Activated CD8-positive, alpha-beta T cell treated with anti-CD3 and anti-CD28 coated beads, Interleukin-2, amount 10 ng/mL, durations not matched to agents 7 days and 5 days (primary cell): ENCODE data around the gene LACTB. TPM values are rescaled to one million over a fixed set of nuclear protein-coding genes. Genes with fewer than 3 reads are reported as not detected.

ENCODE experiments used
- ATAC-seq: fragments of 150-1000 bp; cut with Tn5 transposase; one replicate; pipeline ENCODE4 v1.10.0; 2021; ENCODE audit warnings: moderate library complexity
- CTCF ChIA-PET: fragments of 350-600 bp; sonication (Branson Sonifier 250); formaldehyde crosslinking; loops from one replicate; lab custom pipeline; 2021; ENCODE audit warnings: antibody characterized with exemption; lab: Charles Lee
- POLR2A ChIA-PET: fragments of 350-600 bp; sonication (Branson Sonifier 250); formaldehyde crosslinking; loops from one replicate; lab custom pipeline; 2021; ENCODE audit warnings: antibody characterized with exemption; lab: Charles Lee
- DNase-seq: peaks from one replicate; pipeline ENCODE4 v3.0.0-alpha.2; 2020
- H3K27ac Mint-ChIP-seq: one replicate; pipeline ENCODE4 v1.8.0; 2021; ENCODE audit warnings: mild to moderate bottlenecking, mixed read lengths
- H3K27me3 Mint-ChIP-seq: one replicate; pipeline ENCODE4 v1.8.0; 2021; ENCODE audit warnings: low read depth, mixed read lengths
- H3K36me3 Mint-ChIP-seq: one replicate; pipeline ENCODE4 v1.8.0; 2021; ENCODE audit warnings: low read depth, mixed read lengths
- H3K4me1 Mint-ChIP-seq: one replicate; pipeline ENCODE4 v1.8.0; 2021; ENCODE audit warnings: low read depth, mixed read lengths
- H3K4me3 Mint-ChIP-seq: one replicate; pipeline ENCODE4 v1.8.0; 2021; ENCODE audit warnings: mild to moderate bottlenecking, mixed read lengths
- H3K9me3 Mint-ChIP-seq: one replicate; pipeline ENCODE4 v1.8.0; 2022; ENCODE audit warnings: mixed read lengths; ENCODE audit not compliant: insufficient read depth
- total RNA-seq, 2 experiments: library from RNA; stranded (reverse); gene quantifications; one replicate each; pipeline ENCODE4 v1.2.3, GENCODE V29; 2021

LACTB gene
- total RNA-seq: 10 to 100 TPM in 1 of 2 experiments, 1 to 10 TPM in 1; 9.7 to 11.1 TPM

- ChIA-PET CTCF (interaction anchor here (1.4 kb wide), 1 partner anchor 73 kb away, joined by 4 read pairs; no protein-coding TSS in a partner anchor), POLR2A (interaction anchor here (0.6 kb wide), 1 partner anchor 13 kb away, joined by 3 read pairs; no protein-coding TSS in a partner anchor)
- ATAC-seq (peak; percentile 90), DNase-seq (peak; percentile 86)
- Mint-ChIP-seq H3K27ac (peak within 1 kb of the TSS; percentile 84), H3K36me3 (peaks cover 23% of the 10 kb centered on the region), H3K4me1 (peaks cover 17% of the 10 kb centered on the region), H3K9me3 (peaks cover 13% of the 10 kb centered on the region), H3K4me3 (peak within 1 kb of the TSS; percentile 94), H3K27me3 (peaks cover under 1% of the 10 kb centered on the region)
These were observed at the start of gene LACTB for GRCh38 chr15:63121382-63122001. Gene LACTB (plus strand): TSS chr15:63121861. CDS start chr15:63121872, 11 bp downstream.

- H3K27ac Mint-ChIP-seq: no peak overlapping the region
- H3K9me3 Mint-ChIP-seq: no peaks in the 10 kb centered on the region
- CTCF ChIA-PET: interaction anchor here (1.1 to 1.5 kb wide), 2 partner anchors 22 to 24 kb away, joined by 4 to 11 read pairs; no protein-coding TSS in a partner anchor
- ATAC-seq (no peak), DNase-seq (no peak)
- H3K36me3 Mint-ChIP-seq: no peaks in the 10 kb centered on the region
- H3K27me3 Mint-ChIP-seq: peaks cover 6% of the 10 kb centered on the region
- no peak overlapping the region for H3K4me3 Mint-ChIP-seq
- H3K4me1 Mint-ChIP-seq: peaks cover 12% of the 10 kb centered on the region
- POLR2A ChIA-PET: no interaction called here
These were observed 49.5 kb upstream of the LACTB start for GRCh38 chr15:63072023-63072650.

GRCh38 chr15:63072809-63073277 lies 48.8 kb upstream of the LACTB start:
- Mint-ChIP-seq H3K4me3 (no peak overlapping the region), H3K9me3 (no peaks in the 10 kb centered on the region), H3K4me1 (peaks cover 12% of the 10 kb centered on the region), H3K27ac (no peak overlapping the region), H3K27me3 (peaks cover 9% of the 10 kb centered on the region), H3K36me3 (no peaks in the 10 kb centered on the region)
- POLR2A ChIA-PET: no interaction called here
- CTCF ChIA-PET: interaction anchor here (1.1 to 1.5 kb wide), 2 partner anchors 21 to 25 kb away, joined by 4 to 11 read pairs; no protein-coding TSS in a partner anchor
- ATAC-seq (no peak), DNase-seq (no peak)

- ATAC-seq (no peak), DNase-seq (no peak)
- H3K27ac Mint-ChIP-seq: no peak overlapping the region
- no peaks in the 10 kb centered on the region for H3K36me3 Mint-ChIP-seq
- no peak overlapping the region for H3K4me3 Mint-ChIP-seq
- ChIA-PET CTCF (interaction anchor here (1.5 kb wide), 1 partner anchor 26 kb away, joined by 11 read pairs; no protein-coding TSS in a partner anchor), POLR2A (no interaction called here)
- peaks cover 12% of the 10 kb centered on the region for H3K4me1 Mint-ChIP-seq
- peaks cover 10% of the 10 kb centered on the region for H3K27me3 Mint-ChIP-seq
- H3K9me3 Mint-ChIP-seq: no peaks in the 10 kb centered on the region
These were observed 48.0 kb upstream of the LACTB start for GRCh38 chr15:63073497-63074172.

GRCh38 chr15:63075015-63075983 lies 46.4 kb upstream of the LACTB start:
- Mint-ChIP-seq H3K27me3 (peaks cover 14% of the 10 kb centered on the region), H3K36me3 (no peaks in the 10 kb centered on the region), H3K4me3 (no peak overlapping the region), H3K9me3 (no peaks in the 10 kb centered on the region), H3K27ac (peak overlapping the region; percentile 23), H3K4me1 (peaks cover 12% of the 10 kb centered on the region)
- ATAC-seq (no peak), DNase-seq (no peak)
- ChIA-PET POLR2A (no interaction called here), CTCF (interaction anchor here (0.7 to 1.9 kb wide), 3 partner anchors 19 to 141 kb away, joined by 3 to 6 read pairs (median 5); no protein-coding TSS in a partner anchor)

- H3K27me3 Mint-ChIP-seq: peaks cover 14% of the 10 kb centered on the region
- DNase-seq (no peak), ATAC-seq (no peak)
- CTCF ChIA-PET: interaction anchor here (1.3 to 1.9 kb wide), 2 partner anchors 18 to 29 kb away, joined by 3 to 6 read pairs; no protein-coding TSS in a partner anchor
- peaks cover 12% of the 10 kb centered on the region for H3K4me1 Mint-ChIP-seq
- H3K4me3 Mint-ChIP-seq: no peak overlapping the region
- POLR2A ChIA-PET: no interaction called here
- H3K36me3 Mint-ChIP-seq: no peaks in the 10 kb centered on the region
- no peak overlapping the region for H3K27ac Mint-ChIP-seq
- H3K9me3 Mint-ChIP-seq: no peaks in the 10 kb centered on the region
These were observed 45.5 kb upstream of the LACTB start for GRCh38 chr15:63075984-63076713.

GRCh38 chr15:63076714-63077046 lies 45.0 kb upstream of the LACTB start:
- DNase-seq (no peak), ATAC-seq (no peak)
- Mint-ChIP-seq H3K4me3 (no peak overlapping the region), H3K27ac (no peak overlapping the region), H3K4me1 (peaks cover 12% of the 10 kb centered on the region), H3K27me3 (peaks cover 14% of the 10 kb centered on the region), H3K9me3 (no peaks in the 10 kb centered on the region), H3K36me3 (no peaks in the 10 kb centered on the region)
- CTCF ChIA-PET: interaction anchor here (1.3 kb wide), 1 partner anchor 18 kb away, joined by 3 read pairs; no protein-coding TSS in a partner anchor
- POLR2A ChIA-PET: no interaction called here

GRCh38 chr15:63077952-63078351 lies 43.7 kb upstream of the LACTB start:
- ATAC-seq: no peak
- Mint-ChIP-seq H3K4me3 (no peak overlapping the region), H3K27ac (no peak overlapping the region), H3K36me3 (no peaks in the 10 kb centered on the region), H3K27me3 (peaks cover 14% of the 10 kb centered on the region), H3K9me3 (no peaks in the 10 kb centered on the region), H3K4me1 (peaks cover 12% of the 10 kb centered on the region)
- no peak for DNase-seq
- CTCF ChIA-PET: interaction anchor here (1.0 kb wide), 2 partner anchors 30 to 39 kb away, joined by 3 to 4 read pairs; no protein-coding TSS in a partner anchor
- POLR2A ChIA-PET: no interaction called here

- Mint-ChIP-seq H3K4me3 (no peak overlapping the region), H3K4me1 (peaks cover 12% of the 10 kb centered on the region), H3K36me3 (no peaks in the 10 kb centered on the region), H3K9me3 (no peaks in the 10 kb centered on the region), H3K27me3 (peaks cover 8% of the 10 kb centered on the region), H3K27ac (no peak overlapping the region)
- ATAC-seq (no peak), DNase-seq (no peak)
- ChIA-PET CTCF (no interaction called here), POLR2A (no interaction called here)
These were observed 41.6 kb upstream of the LACTB start for GRCh38 chr15:63079947-63080626.

- H3K27me3 Mint-ChIP-seq: peaks cover 8% of the 10 kb centered on the region
- H3K9me3 Mint-ChIP-seq: no peaks in the 10 kb centered on the region
- H3K4me3 Mint-ChIP-seq: no peak overlapping the region
- ATAC-seq: no peak
- H3K27ac Mint-ChIP-seq: no peak overlapping the region
- POLR2A ChIA-PET: no interaction called here
- H3K4me1 Mint-ChIP-seq: peaks cover 12% of the 10 kb centered on the region
- no peaks in the 10 kb centered on the region for H3K36me3 Mint-ChIP-seq
- DNase-seq: no peak
- CTCF ChIA-PET: interaction anchor here (1.1 kb wide), 1 partner anchor 14 kb away, joined by 3 read pairs; no protein-coding TSS in a partner anchor
These were observed 40.9 kb upstream of the LACTB start for GRCh38 chr15:63080634-63081250.
